Adipocyte (in vitro differentiated cells): Measurements from ENCODE around the gene MPDU1.
A peak's percentile ranks its signal among the peaks of the same experiment; 100 is the strongest.

Source experiments
- DNase-seq: peaks from one replicate; pipeline ENCODE4 v3.0.0-alpha.2; 2015; ENCODE audit warnings: low read depth
- H3K27me3 ChIP-seq: replicated peaks from 2 replicates; pipeline ENCODE4 v1.7.0; 2013; ENCODE audit warnings: mild to moderate bottlenecking, low read length, moderate library complexity; ENCODE audit not compliant: control insufficient read depth, insufficient read depth
- H3K36me3 ChIP-seq: 2 replicates; pipeline ENCODE4 v1.7.0; 2013; ENCODE audit warnings: low read length, mild to moderate bottlenecking, moderate library complexity; ENCODE audit not compliant: control insufficient read depth, insufficient read depth, severe bottlenecking
- H3K4me1 ChIP-seq: 2 replicates; pipeline ENCODE4 v1.7.0; 2013; ENCODE audit warnings: mild to moderate bottlenecking, low read length, moderate library complexity; ENCODE audit not compliant: control insufficient read depth, insufficient read depth
- H3K4me3 ChIP-seq: 2 replicates; pipeline ENCODE4 v1.7.0; 2013; ENCODE audit warnings: mild to moderate bottlenecking, low read length, moderate library complexity
- H3K9ac ChIP-seq: 2 replicates; pipeline ENCODE4 v1.7.0; 2013; ENCODE audit warnings: mild to moderate bottlenecking, low read length, moderate library complexity
- H3K9me3 ChIP-seq: 2 replicates; pipeline ENCODE4 v1.7.0; 2013; ENCODE audit warnings: mild to moderate bottlenecking, low read length, moderate library complexity; ENCODE audit not compliant: control insufficient read depth

MPDU1 gene

DNA sequence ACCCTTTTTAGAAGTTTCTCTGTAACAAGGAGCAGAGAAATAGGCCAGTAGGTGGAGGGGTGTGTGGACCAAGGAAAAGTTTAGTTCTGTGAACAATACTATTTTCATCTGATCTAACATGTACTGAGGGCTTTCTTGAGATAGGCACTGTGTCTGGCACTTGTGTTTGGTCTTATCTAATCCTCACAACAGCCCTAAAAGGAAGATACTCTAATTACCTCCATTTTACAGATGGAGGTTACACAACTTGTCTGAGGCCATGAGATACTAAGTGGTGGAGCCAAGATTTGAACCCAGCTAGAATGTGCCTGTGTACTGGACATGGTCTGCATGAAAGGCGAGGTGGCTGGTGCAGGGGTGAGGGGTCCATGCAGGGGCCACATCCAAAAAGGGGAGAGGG, 30.3 kb upstream of the MPDU1 start:
- Histone ChIP-seq H3K4me3 (no peak overlapping the region), H3K36me3 (no peaks in the 10 kb centered on the region), H3K4me1 (peaks cover 20% of the 10 kb centered on the region), H3K9ac (no peak overlapping the region), H3K9me3 (no peaks in the 10 kb centered on the region), H3K27me3 (no peaks in the 10 kb centered on the region)
- DNase-seq, result no peak

DNA sequence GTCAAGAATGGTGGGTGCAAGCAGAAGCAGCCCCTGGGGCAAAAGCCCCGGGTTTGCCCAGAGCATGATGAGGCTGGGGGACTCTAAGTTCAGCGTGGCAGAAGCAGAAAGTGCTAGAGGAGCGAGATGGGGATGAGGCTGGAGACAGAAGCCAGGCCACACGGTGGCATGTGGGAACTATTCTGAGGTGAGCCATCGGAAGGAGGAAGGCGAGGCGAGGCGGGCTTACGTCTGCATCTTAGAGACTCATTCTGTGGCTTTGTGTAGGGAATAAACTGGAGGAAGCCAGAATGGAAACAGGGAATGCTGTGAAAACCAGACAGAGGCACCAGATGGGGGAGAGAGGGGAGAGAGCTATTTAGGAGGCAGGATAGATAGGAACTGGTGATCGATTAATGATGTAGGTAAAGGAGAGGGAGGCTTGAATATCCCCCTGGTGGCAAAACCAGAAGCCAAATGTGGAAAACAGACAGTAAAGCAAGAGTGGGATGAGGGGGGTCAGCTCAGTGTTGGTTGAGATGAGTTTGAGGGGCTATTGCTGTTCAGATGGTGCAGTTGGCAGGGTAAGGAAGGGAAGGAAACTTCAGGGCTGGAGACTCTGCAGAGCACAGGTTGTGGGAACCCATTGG, 28.2 kb upstream of the MPDU1 start:
- peaks cover 22% of the 10 kb centered on the region for H3K4me1 ChIP-seq
- H3K36me3 ChIP-seq, result no peaks in the 10 kb centered on the region
- DNase-seq, result no peak
- no peak overlapping the region for H3K4me3 ChIP-seq
- no peak overlapping the region for H3K9ac ChIP-seq
- no peaks in the 10 kb centered on the region for H3K9me3 ChIP-seq
- H3K27me3 ChIP-seq, result no peaks in the 10 kb centered on the region

DNA sequence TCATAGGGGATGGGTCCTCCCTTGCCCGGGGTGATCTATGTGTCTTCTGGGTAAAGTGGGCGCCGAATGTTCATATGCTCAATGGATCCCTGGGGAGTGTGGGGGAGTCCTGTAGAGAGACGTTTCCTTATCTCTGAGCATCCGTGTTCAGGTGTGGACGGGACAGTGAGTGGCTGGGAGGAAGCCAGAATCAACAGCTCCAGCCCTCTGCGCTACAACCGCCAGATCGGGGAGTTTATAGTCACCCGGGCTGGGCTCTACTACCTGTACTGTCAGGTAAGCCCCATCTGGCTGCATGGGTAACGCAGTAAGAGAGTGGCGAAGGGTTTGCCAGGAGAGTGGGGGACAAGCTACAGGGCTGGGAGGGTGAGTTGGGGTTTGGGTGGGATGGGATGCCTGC, 27.0 kb upstream of the MPDU1 start:
- Histone ChIP-seq H3K9ac (no peak overlapping the region), H3K9me3 (no peaks in the 10 kb centered on the region), H3K36me3 (no peaks in the 10 kb centered on the region), H3K4me3 (no peak overlapping the region), H3K27me3 (no peaks in the 10 kb centered on the region), H3K4me1 (peaks cover 26% of the 10 kb centered on the region)
- no peak for DNase-seq

- no peak for DNase-seq
- peaks cover 26% of the 10 kb centered on the region for H3K4me1 ChIP-seq
Observed at GRCh38 chr17:7557147-7557764, 26.4 kb upstream of the MPDU1 start.

GRCh38 chr17:7557775-7558543, 25.7 kb upstream of the MPDU1 start:
- DNase-seq, result no peak
- H3K4me3 ChIP-seq, result peak overlapping the region; percentile 71
- no peaks in the 10 kb centered on the region for H3K9me3 ChIP-seq
- no peaks in the 10 kb centered on the region for H3K27me3 ChIP-seq
- H3K9ac ChIP-seq, result peak overlapping the region; percentile 88
- no peaks in the 10 kb centered on the region for H3K36me3 ChIP-seq
- peaks cover 33% of the 10 kb centered on the region for H3K4me1 ChIP-seq

More at GRCh38 chr17:7557147-7557764, 26.4 kb upstream of the MPDU1 start:
- peak overlapping the region; percentile 88 for H3K9ac ChIP-seq
- no peaks in the 10 kb centered on the region for H3K36me3 ChIP-seq
- no peak overlapping the region for H3K4me3 ChIP-seq
- H3K27me3 ChIP-seq, result no peaks in the 10 kb centered on the region
- H3K9me3 ChIP-seq, result no peaks in the 10 kb centered on the region

- Histone ChIP-seq H3K9ac (peak within 1 kb of the TSS; percentile 88), H3K36me3 (peaks cover under 1% of the 10 kb centered on the region), H3K27me3 (no peaks in the 10 kb centered on the region), H3K4me1 (peaks cover 37% of the 10 kb centered on the region), H3K4me3 (peak within 1 kb of the TSS; percentile 71), H3K9me3 (no peaks in the 10 kb centered on the region)
- no peak for DNase-seq
Observed at GRCh38 chr17:7558544-7559319, 24.9 kb upstream of the MPDU1 start, which contains the start of gene TNFSF13. Gene TNFSF13 (plus strand): TSS chr17:7558750. CDS start chr17:7559040, 290 bp downstream.

DNA sequence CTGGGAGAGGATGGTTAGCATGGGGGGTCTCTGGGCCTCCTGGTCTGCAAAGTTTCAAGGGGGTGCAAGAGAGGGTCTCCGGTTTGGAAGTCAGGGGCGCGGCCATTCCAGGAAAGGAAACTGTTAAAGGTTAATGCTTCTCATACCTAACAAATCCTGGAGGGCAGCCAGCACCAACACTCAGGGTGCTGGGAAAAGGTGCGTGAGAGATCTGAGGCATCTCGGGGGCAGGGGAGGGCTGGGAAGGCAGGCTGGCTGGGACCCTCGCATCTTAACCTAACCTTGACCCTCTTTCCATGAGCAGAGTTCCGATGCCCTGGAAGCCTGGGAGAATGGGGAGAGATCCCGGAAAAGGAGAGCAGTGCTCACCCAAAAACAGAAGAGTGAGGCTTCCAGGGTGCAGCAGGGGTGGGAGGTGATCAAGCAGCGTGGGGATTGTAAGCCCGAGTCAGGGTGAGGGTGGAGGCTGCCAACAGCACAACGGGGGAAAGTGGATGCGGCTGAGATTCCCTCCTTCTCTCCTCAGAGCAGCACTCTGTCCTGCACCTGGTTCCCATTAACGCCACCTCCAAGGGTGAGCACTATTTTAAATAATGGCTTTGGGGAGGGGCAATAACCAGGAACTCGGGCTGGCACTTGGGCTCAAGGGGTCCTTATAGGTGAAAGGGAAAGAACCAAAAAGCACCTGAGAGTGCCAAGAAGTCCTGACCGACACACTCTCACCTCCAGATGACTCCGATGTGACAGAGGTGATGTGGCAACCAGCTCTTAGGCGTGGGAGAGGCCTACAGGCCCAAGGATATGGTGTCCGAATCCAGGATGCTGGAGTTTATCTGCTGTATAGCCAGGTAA, 24.1 kb upstream of the MPDU1 start:
- Histone ChIP-seq H3K4me3 (peak overlapping the region; percentile 71), H3K9ac (peak overlapping the region; percentile 88), H3K9me3 (no peaks in the 10 kb centered on the region), H3K4me1 (peaks cover 45% of the 10 kb centered on the region), H3K27me3 (no peaks in the 10 kb centered on the region), H3K36me3 (peaks cover 9% of the 10 kb centered on the region)
- DNase-seq, result no peak

- no peaks in the 10 kb centered on the region for H3K9me3 ChIP-seq
- peak overlapping the region; percentile 88 for H3K9ac ChIP-seq
- peaks cover 45% of the 10 kb centered on the region for H3K4me1 ChIP-seq
- H3K36me3 ChIP-seq, result peaks cover 17% of the 10 kb centered on the region
- peak; percentile 74 for DNase-seq
- H3K4me3 ChIP-seq, result peak overlapping the region; percentile 81
- H3K27me3 ChIP-seq, result no peaks in the 10 kb centered on the region
Observed at GRCh38 chr17:7560172-7561027, 23.3 kb upstream of the MPDU1 start.

GRCh38 chr17:7561028-7561575, 22.6 kb upstream of the MPDU1 start:
- peaks cover 45% of the 10 kb centered on the region for H3K4me1 ChIP-seq
- no peaks in the 10 kb centered on the region for H3K9me3 ChIP-seq
- peak overlapping the region; percentile 81 for H3K4me3 ChIP-seq
- H3K9ac ChIP-seq, result peak overlapping the region; percentile 88
- no peaks in the 10 kb centered on the region for H3K27me3 ChIP-seq
- H3K36me3 ChIP-seq, result peaks cover 24% of the 10 kb centered on the region
- peak; percentile 96 for DNase-seq
